Measurements from ENCODE around the gene FOXD2.

GRCh38 chr1:47483651-47484050, 45.8 kb downstream of the FOXD2 start:
- no peak for TF ChIP-seq POLR2A (IDR thresholded peaks at IDR 0.05)
- no peak for TF ChIP-seq CTCF (IDR thresholded peaks at IDR 0.05 in 4 of 5, conservative IDR thresholded peaks at IDR 0.05 in 1 of 5)

Measured in gastrocnemius medialis (tissue), 4 donors.